Tibial nerve (tissue), 4 donors: ENCODE results near the gene HADH. TPM values are rescaled to one million over a fixed set of nuclear protein-coding genes. Genes with fewer than 3 reads are reported as not detected.

Source experiments
- DNase-seq, 2 donors: peaks; one replicate each; pipeline ENCODE4 v3.0.0-alpha.2; 2019; ENCODE audit warnings: low spot score in 2 of 2
- H3K27ac ChIP-seq, 4 donors: fragments of 200-600 bp; sonication (generic) in 3 of 4; one replicate each; pipeline ENCODE4 v1.5.1; 2017 to 2019; ENCODE audit warnings: mild to moderate bottlenecking in 1 of 4
- H3K27me3 ChIP-seq, 2 donors: fragments of 200-600 bp; sonication (generic) in 1 of 2; one replicate each; pipeline versions ENCODE4 v1.5.1 to v1.6.0; 2017 to 2019
- H3K36me3 ChIP-seq, 3 donors: fragments of 200-600 bp; sonication (generic); one replicate each; pipeline ENCODE4 v1.5.1; 2018 to 2019
- H3K4me1 ChIP-seq, 4 donors: fragments of 200-600 bp; sonication (generic) in 3 of 4; one replicate each; pipeline ENCODE4 v1.5.1; 2017 to 2019
- H3K4me3 ChIP-seq, 4 donors: fragments of 200-600 bp; sonication (generic) in 3 of 4; one replicate each; pipeline ENCODE4 v1.5.1; 2017 to 2019; ENCODE audit warnings: mild to moderate bottlenecking in 1 of 4, moderate library complexity in 1 of 4
- H3K9me3 ChIP-seq, 4 donors: fragments of 200-600 bp; sonication (generic) in 3 of 4; one replicate each; pipeline ENCODE4 v1.5.1; 2017 to 2019
- CTCF ChIP-seq, 5 experiments: fragments of 200-600 bp in 3 of 5; fragments of 450-650 bp in 2 of 5; sonication (generic) in 3 of 5; IDR thresholded peaks; one replicate each; pipeline ENCODE4 v1.5.1; 2016 to 2019; ENCODE audit warnings: antibody characterized with exemption in 5 of 5, mild to moderate bottlenecking in 3 of 5, moderate library complexity in 2 of 5
- EP300 ChIP-seq, 2 donors: sonication (generic); formaldehyde crosslinking; IDR thresholded peaks; one replicate each; pipeline ENCODE4 v1.6.1; 2017; ENCODE audit warnings: antibody characterized with exemption in 2 of 2, mild to moderate bottlenecking in 1 of 2
- POLR2A ChIP-seq, 2 donors: fragments of 450-650 bp; IDR thresholded peaks; one replicate each; pipeline ENCODE4 v1.6.1; 2017; ENCODE audit warnings: antibody characterized with exemption in 2 of 2, mild to moderate bottlenecking in 2 of 2, moderate library complexity in 2 of 2
- WGBS, 2 donors: methylation state at CpG; one replicate each; pipeline ENCODE4 v1.1.5; 2018; 5-methylcytosine and 5-hydroxymethylcytosine counted together
- total RNA-seq, 4 donors: library from RNA; depleted of rRNA; stranded (reverse); fragments of >200 nt; gene quantifications; one replicate each; pipeline ENCODE4 v1.1.0, GENCODE V29; 2016

The HADH gene
- total RNA-seq: 100 to 1,000 TPM in 1 of 4 donors, 10 to 100 TPM in 3; 42.2 to 107 (median 55.9) TPM

- peak; percentile 86 to 91 for DNase-seq
- H3K9me3 ChIP-seq: no peaks in the 10 kb centered on the region
- TF ChIP-seq EP300 (IDR thresholded peaks at IDR 0.05): peak in 1 of 2 donors; percentile 96
- peak in 2 of 5 experiments; percentile 17 to 22 for TF ChIP-seq CTCF (IDR thresholded peaks at IDR 0.05)
- peak; percentile 92 to 94 for TF ChIP-seq POLR2A (IDR thresholded peaks at IDR 0.05)
- peak within 1 kb of the TSS; percentile 52 to 98 (median 65) for H3K4me3 ChIP-seq
- 1% methylated on average over 44 to 67 of the region's 78 CpGs for WGBS, 2 donors
- H3K27me3 ChIP-seq: no peaks in the 10 kb centered on the region
- no peaks in the 10 kb centered on the region for H3K36me3 ChIP-seq
- H3K27ac ChIP-seq: peak within 1 kb of the TSS; percentile 65 to 98 (median 93)
- H3K4me1 ChIP-seq: peaks cover 0 to 65% (median 34%) of the 10 kb centered on the region in 4 donors
Observed at GRCh38 chr4:107989537-107990386, at the start of gene HADH. Gene HADH, plus strand, starts transcription at chr4:107989889. Its CDS starts 44 bp downstream, at chr4:107989933.

GRCh38 chr4:107945809-107946208, 43.9 kb upstream of the HADH start:
- TF ChIP-seq POLR2A (IDR thresholded peaks at IDR 0.05): no peak
- TF ChIP-seq CTCF (IDR thresholded peaks at IDR 0.05): no peak
- TF ChIP-seq EP300 (IDR thresholded peaks at IDR 0.05): no peak
- Histone ChIP-seq H3K36me3 (peaks cover 0 to 78% (median 0%) of the 10 kb centered on the region in 3 donors), H3K4me1 (no peaks in the 10 kb centered on the region), H3K27ac (no peak overlapping the region), H3K4me3 (no peak overlapping the region), H3K9me3 (peaks cover 0 to 7% (median 3%) of the 10 kb centered on the region in 4 donors), H3K27me3 (no peaks in the 10 kb centered on the region)
- 96 to 97% methylated on average over 3 of the region's 3 CpGs for WGBS, 2 donors
- no peak for DNase-seq

GRCh38 chr4:107950746-107951540, 38.7 kb upstream of the HADH start:
- WGBS, 2 donors: 92 to 99% methylated on average over 2 of the region's 2 CpGs
- Histone ChIP-seq H3K36me3 (peaks cover 0 to 82% (median 0%) of the 10 kb centered on the region in 3 donors), H3K27ac (no peak overlapping the region), H3K27me3 (no peaks in the 10 kb centered on the region), H3K9me3 (peaks cover 0 to 10% (median 0%) of the 10 kb centered on the region in 4 donors), H3K4me3 (no peak overlapping the region), H3K4me1 (no peaks in the 10 kb centered on the region)
- TF ChIP-seq POLR2A (IDR thresholded peaks at IDR 0.05) (no peak), CTCF (IDR thresholded peaks at IDR 0.05) (no peak), EP300 (IDR thresholded peaks at IDR 0.05) (no peak)
- no peak for DNase-seq

GRCh38 chr4:107951551-107951950, 38.1 kb upstream of the HADH start:
- Histone ChIP-seq H3K27ac (no peak overlapping the region), H3K4me3 (no peak overlapping the region), H3K9me3 (peaks cover 0 to 15% (median under 1%) of the 10 kb centered on the region in 4 donors), H3K4me1 (no peaks in the 10 kb centered on the region), H3K36me3 (peaks cover 0 to 78% (median 0%) of the 10 kb centered on the region in 3 donors), H3K27me3 (no peaks in the 10 kb centered on the region)
- TF ChIP-seq EP300 (IDR thresholded peaks at IDR 0.05) (no peak), CTCF (IDR thresholded peaks at IDR 0.05) (no peak), POLR2A (IDR thresholded peaks at IDR 0.05) (no peak)
- DNase-seq: no peak
